ENCODE measurements around the gene TRNP1.

GRCh38 chr1:27005648-27006496 lies 12.4 kb downstream of the TRNP1 start:
- TF ChIP-seq CTCF (IDR thresholded peaks at IDR 0.05) (no peak), POLR2A (IDR thresholded peaks at IDR 0.05) (no peak)

Measured in thyroid gland (tissue), 4 donors.